ENCODE data around the gene CPA4.
"Not testable (repeated sequence)": the region's sequence is repeated elsewhere in the genome, so short reads cannot be mapped to it uniquely, and the experiment has no call there.

Gene CPA4

GRCh38 chr7:130296221-130296951 lies 3.4 kb downstream of the CPA4 start:
- DNase-seq: no peak
- in situ Hi-C loops (cut with HindIII; ENCODE audit: low pct_ligation_motif_present, low pct_unique_long_range_greater_than_20kb, low sequenced_read_pairs): no loop called here

- in situ Hi-C loops (cut with HindIII; ENCODE audit: low pct_ligation_motif_present, low pct_unique_long_range_greater_than_20kb, low sequenced_read_pairs): no loop called here
- DNase-seq: no peak
Observed at GRCh38 chr7:130297628-130298543, 4.9 kb downstream of the CPA4 start.

- no peak for DNase-seq
- in situ Hi-C loops (cut with HindIII; ENCODE audit: low pct_ligation_motif_present, low pct_unique_long_range_greater_than_20kb, low sequenced_read_pairs): no loop called here
Observed at GRCh38 chr7:130298544-130299326, 5.8 kb downstream of the CPA4 start.

GRCh38 chr7:130299866-130300265 lies 6.9 kb downstream of the CPA4 start:
- DNase-seq: no peak
- in situ Hi-C loops (cut with HindIII; ENCODE audit: low pct_ligation_motif_present, low pct_unique_long_range_greater_than_20kb, low sequenced_read_pairs): no loop called here

GRCh38 chr7:130301501-130302020 lies 8.6 kb downstream of the CPA4 start:
- no peak for DNase-seq
- in situ Hi-C loops (cut with HindIII; ENCODE audit: low pct_ligation_motif_present, low pct_unique_long_range_greater_than_20kb, low sequenced_read_pairs): no loop called here

GRCh38 chr7:130302649-130303048 lies 9.7 kb downstream of the CPA4 start:
- in situ Hi-C loops (cut with HindIII; ENCODE audit: low pct_ligation_motif_present, low pct_unique_long_range_greater_than_20kb, low sequenced_read_pairs): no loop called here
- DNase-seq: no peak

GRCh38 chr7:130303127-130303526 lies 10.2 kb downstream of the CPA4 start:
- in situ Hi-C loops (cut with HindIII; ENCODE audit: low pct_ligation_motif_present, low pct_unique_long_range_greater_than_20kb, low sequenced_read_pairs): no loop called here
- DNase-seq: no peak

GRCh38 chr7:130303551-130303950 lies 10.6 kb downstream of the CPA4 start:
- in situ Hi-C loops (cut with HindIII; ENCODE audit: low pct_ligation_motif_present, low pct_unique_long_range_greater_than_20kb, low sequenced_read_pairs): no loop called here

GRCh38 chr7:130303982-130304381 lies 11.0 kb downstream of the CPA4 start:
- DNase-seq: no peak
- in situ Hi-C loops (cut with HindIII; ENCODE audit: low pct_ligation_motif_present, low pct_unique_long_range_greater_than_20kb, low sequenced_read_pairs): no loop called here

More at GRCh38 chr7:130303551-130303950, 10.6 kb downstream of the CPA4 start:
- no peak for DNase-seq

GRCh38 chr7:130304878-130305277 lies 11.9 kb downstream of the CPA4 start:
- in situ Hi-C loops (cut with HindIII; ENCODE audit: low pct_ligation_motif_present, low pct_unique_long_range_greater_than_20kb, low sequenced_read_pairs): no loop called here
- no peak for DNase-seq

- no peak for DNase-seq
- in situ Hi-C loops (cut with HindIII; ENCODE audit: low pct_ligation_motif_present, low pct_unique_long_range_greater_than_20kb, low sequenced_read_pairs): no loop called here
Observed at GRCh38 chr7:130305433-130306042, 12.6 kb downstream of the CPA4 start.

- DNase-seq: no peak
- in situ Hi-C loops (cut with HindIII; ENCODE audit: low pct_ligation_motif_present, low pct_unique_long_range_greater_than_20kb, low sequenced_read_pairs): no loop called here
Observed at GRCh38 chr7:130309986-130310385, 17.0 kb downstream of the CPA4 start.

GRCh38 chr7:130314305-130314704 lies 21.3 kb downstream of the CPA4 start:
- in situ Hi-C loops (cut with HindIII; ENCODE audit: low pct_ligation_motif_present, low pct_unique_long_range_greater_than_20kb, low sequenced_read_pairs): no loop called here
- DNase-seq: no peak

GRCh38 chr7:130319541-130319940 lies 26.6 kb downstream of the CPA4 start:
- no peak for DNase-seq
- in situ Hi-C loops (cut with HindIII; ENCODE audit: low pct_ligation_motif_present, low pct_unique_long_range_greater_than_20kb, low sequenced_read_pairs): no loop called here

- in situ Hi-C loops (cut with HindIII; ENCODE audit: low pct_ligation_motif_present, low pct_unique_long_range_greater_than_20kb, low sequenced_read_pairs); DNase-seq: not testable (repeated sequence)
Observed at GRCh38 chr7:130321542-130322229, 28.7 kb downstream of the CPA4 start.

- no peak for DNase-seq
- in situ Hi-C loops (cut with HindIII; ENCODE audit: low pct_ligation_motif_present, low pct_unique_long_range_greater_than_20kb, low sequenced_read_pairs): no loop called here
Observed at GRCh38 chr7:130322615-130323014, 29.7 kb downstream of the CPA4 start.

GRCh38 chr7:130324306-130324943 lies 31.5 kb downstream of the CPA4 start:
- in situ Hi-C loops (cut with HindIII; ENCODE audit: low pct_ligation_motif_present, low pct_unique_long_range_greater_than_20kb, low sequenced_read_pairs): no loop called here
- no peak for DNase-seq
